Astrocyte of the cerebellum (primary cell): ENCODE data around the gene MCM7.

Experiments used
- DNase-seq: peaks from one replicate; pipeline ENCODE4 v3.0.0-alpha.2; 2011; ENCODE audit warnings: low read depth
- H3K4me3 ChIP-seq: 2 replicates; pipeline ENCODE4 v1.5.1; 2011; ENCODE audit warnings: mild to moderate bottlenecking, low read depth, low read length, moderate library complexity
- in situ Hi-C: cut with HindIII; loops from 2 replicates; pipeline ENCODE4 v1.10.0; 2017; ENCODE audit warnings: low sequenced_read_pairs
- TF ChIP-seq, protein P1 (sequence below): IDR thresholded peaks from 2 replicates; pipeline ENCODE4 v1.5.1; 2012; ENCODE audit warnings: low read length, low read depth, moderate library complexity, mild to moderate bottlenecking; ENCODE audit errors: missing control alignments

MCM7 gene

GRCh38 chr7:100111914-100112313 lies 10.7 kb upstream of the MCM7 start:
- in situ Hi-C loops, result no loop called here
- no peak overlapping the region for H3K4me3 ChIP-seq
- TF ChIP-seq, protein P1, sequence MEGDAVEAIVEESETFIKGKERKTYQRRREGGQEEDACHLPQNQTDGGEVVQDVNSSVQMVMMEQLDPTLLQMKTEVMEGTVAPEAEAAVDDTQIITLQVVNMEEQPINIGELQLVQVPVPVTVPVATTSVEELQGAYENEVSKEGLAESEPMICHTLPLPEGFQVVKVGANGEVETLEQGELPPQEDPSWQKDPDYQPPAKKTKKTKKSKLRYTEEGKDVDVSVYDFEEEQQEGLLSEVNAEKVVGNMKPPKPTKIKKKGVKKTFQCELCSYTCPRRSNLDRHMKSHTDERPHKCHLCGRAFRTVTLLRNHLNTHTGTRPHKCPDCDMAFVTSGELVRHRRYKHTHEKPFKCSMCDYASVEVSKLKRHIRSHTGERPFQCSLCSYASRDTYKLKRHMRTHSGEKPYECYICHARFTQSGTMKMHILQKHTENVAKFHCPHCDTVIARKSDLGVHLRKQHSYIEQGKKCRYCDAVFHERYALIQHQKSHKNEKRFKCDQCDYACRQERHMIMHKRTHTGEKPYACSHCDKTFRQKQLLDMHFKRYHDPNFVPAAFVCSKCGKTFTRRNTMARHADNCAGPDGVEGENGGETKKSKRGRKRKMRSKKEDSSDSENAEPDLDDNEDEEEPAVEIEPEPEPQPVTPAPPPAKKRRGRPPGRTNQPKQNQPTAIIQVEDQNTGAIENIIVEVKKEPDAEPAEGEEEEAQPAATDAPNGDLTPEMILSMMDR, result no peak
- DNase-seq, result no peak

DNA sequence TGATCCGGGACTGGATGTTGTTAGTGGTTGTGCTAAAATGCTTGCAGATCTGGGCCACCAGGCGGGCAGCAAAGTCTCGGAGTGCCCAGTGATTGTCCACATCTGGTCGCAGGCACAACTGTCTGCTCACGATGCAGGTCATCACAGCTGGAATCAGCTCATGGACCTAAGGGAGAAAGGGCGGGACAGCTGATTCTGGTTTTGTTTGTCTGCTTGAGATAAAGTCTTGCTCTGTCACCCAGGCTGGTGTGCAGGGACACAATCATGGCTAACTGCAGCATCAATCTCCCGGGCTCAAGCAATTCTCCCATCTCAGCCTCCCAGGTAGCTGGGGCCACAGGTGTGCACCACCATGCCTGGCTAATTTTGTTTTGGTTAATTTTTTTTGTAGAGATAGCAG lies 10.0 kb upstream of the MCM7 start:
- TF ChIP-seq, protein P1, result no peak

GRCh38 chr7:100109521-100110163 lies 8.4 kb upstream of the MCM7 start:
- TF ChIP-seq, protein P1, result no peak
- no peak overlapping the region for H3K4me3 ChIP-seq
- in situ Hi-C loops, result no loop called here
- no peak for DNase-seq

More for the DNA sequence above, 10.0 kb upstream of the MCM7 start:
- no peak for DNase-seq
- in situ Hi-C loops, result no loop called here
- no peak overlapping the region for H3K4me3 ChIP-seq

DNA sequence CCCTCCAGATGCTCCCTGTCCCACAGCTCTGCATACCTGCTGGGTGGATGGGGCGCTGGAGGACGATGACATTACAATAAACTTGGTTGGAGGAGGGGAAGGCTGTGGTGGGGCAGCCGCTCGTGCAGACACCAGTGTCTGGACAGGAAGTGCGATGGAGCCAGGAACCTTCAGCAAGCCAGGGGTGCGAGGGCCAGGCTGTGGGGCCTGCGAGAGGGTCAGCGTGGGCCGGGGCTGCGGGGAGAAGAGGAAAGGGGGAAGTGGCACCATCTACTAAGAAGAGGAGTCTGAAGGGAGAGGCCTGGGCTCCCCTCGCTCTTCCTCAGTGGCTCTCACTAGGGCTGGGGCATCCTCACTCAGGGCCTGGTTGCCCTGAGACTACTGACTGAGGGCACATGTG lies 6.7 kb upstream of the MCM7 start:
- no peak for DNase-seq
- H3K4me3 ChIP-seq, result no peak overlapping the region
- TF ChIP-seq, protein P1, result no peak
- in situ Hi-C loops, result no loop called here

- TF ChIP-seq, protein P1, result no peak
- no peak for DNase-seq
- no peak overlapping the region for H3K4me3 ChIP-seq
- in situ Hi-C loops, result no loop called here
Measured at GRCh38 chr7:100107125-100107737, 6.0 kb upstream of the MCM7 start.

GRCh38 chr7:100106633-100107032 lies 5.4 kb upstream of the MCM7 start:
- in situ Hi-C loops, result no loop called here
- no peak for DNase-seq
- H3K4me3 ChIP-seq, result no peak overlapping the region
- TF ChIP-seq, protein P1, result no peak

GRCh38 chr7:100105534-100105933 lies 4.3 kb upstream of the MCM7 start:
- in situ Hi-C loops, result no loop called here
- DNase-seq, result no peak
- H3K4me3 ChIP-seq, result no peak overlapping the region
- TF ChIP-seq, protein P1, result no peak
